ENCODE results near the gene SOX21.

Gene SOX21

GRCh38 chr13:94667190-94667589 is 45.2 kb downstream of the SOX21 start:
- H3K4me3 ChIP-seq (ENCODE audit: low read depth in 1 of 2, low read length in 1 of 2): no peak overlapping the region
- TF ChIP-seq CTCF (IDR thresholded peaks at IDR 0.05): no peak
- H3K36me3 ChIP-seq: no peaks in the 10 kb centered on the region
- no peaks in the 10 kb centered on the region for H3K9me3 ChIP-seq
- H3K27me3 ChIP-seq: peaks cover 34% of the 10 kb centered on the region
- no peak overlapping the region for H3K27ac ChIP-seq
- no peaks in the 10 kb centered on the region for H3K4me1 ChIP-seq (ENCODE audit: control insufficient read depth in 1 of 2, insufficient read depth in 1 of 2, low read depth in 1 of 2, low read length in 1 of 2)

DNA sequence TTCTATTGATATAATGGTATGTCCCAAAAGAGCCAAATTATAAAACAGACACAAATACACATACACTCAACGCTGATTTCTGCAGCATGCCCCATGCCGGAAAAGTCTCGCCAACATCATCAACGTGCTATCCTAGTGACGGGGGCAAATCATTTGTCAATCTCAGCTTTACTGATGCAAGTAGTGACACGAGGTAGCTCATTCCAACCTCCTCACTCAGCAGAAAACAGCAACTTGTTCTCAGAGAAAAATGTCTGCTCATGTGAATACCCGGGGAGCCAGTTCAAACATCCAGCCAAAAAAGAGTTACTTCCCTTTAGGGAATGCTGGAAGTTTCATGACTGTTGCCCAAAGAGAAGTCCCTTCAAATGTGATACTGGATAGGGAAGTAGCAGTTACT is 46.3 kb downstream of the SOX21 start:
- Histone ChIP-seq H3K4me1 (ENCODE audit: control insufficient read depth in 1 of 2, insufficient read depth in 1 of 2, low read depth in 1 of 2, low read length in 1 of 2) (no peaks in the 10 kb centered on the region), H3K9me3 (no peaks in the 10 kb centered on the region), H3K4me3 (ENCODE audit: low read depth in 1 of 2, low read length in 1 of 2) (no peak overlapping the region), H3K27me3 (peaks cover 45% of the 10 kb centered on the region), H3K27ac (no peak overlapping the region), H3K36me3 (no peaks in the 10 kb centered on the region)
- no peak for TF ChIP-seq CTCF (IDR thresholded peaks at IDR 0.05)

DNA sequence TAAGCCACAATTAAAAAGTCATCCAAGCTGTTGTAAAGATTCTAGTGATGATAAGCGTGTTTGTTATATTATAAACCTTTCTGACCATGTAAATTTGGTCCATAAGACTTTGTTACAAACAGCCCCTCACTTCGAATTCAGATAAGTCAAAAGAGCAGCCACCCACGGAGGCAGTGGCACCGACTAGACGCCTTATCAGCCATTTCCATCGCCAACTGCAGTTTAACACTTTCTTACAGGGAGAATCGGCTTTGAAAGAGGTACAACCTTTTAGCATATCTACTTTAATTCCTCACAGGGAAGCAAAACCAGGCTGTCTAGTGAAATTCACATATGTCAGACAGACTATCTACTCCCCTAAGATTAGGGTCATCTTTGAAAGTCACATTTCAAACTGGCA is 47.5 kb downstream of the SOX21 start:
- TF ChIP-seq CTCF (IDR thresholded peaks at IDR 0.05): no peak
- Histone ChIP-seq H3K36me3 (no peaks in the 10 kb centered on the region), H3K27ac (no peak overlapping the region), H3K4me1 (ENCODE audit: control insufficient read depth in 1 of 2, insufficient read depth in 1 of 2, low read depth in 1 of 2, low read length in 1 of 2) (no peaks in the 10 kb centered on the region), H3K4me3 (ENCODE audit: low read depth in 1 of 2, low read length in 1 of 2) (no peak overlapping the region), H3K27me3 (peaks cover 57% of the 10 kb centered on the region), H3K9me3 (no peaks in the 10 kb centered on the region)

- Histone ChIP-seq H3K4me3 (ENCODE audit: low read depth in 1 of 2, low read length in 1 of 2) (no peak overlapping the region), H3K4me1 (ENCODE audit: control insufficient read depth in 1 of 2, insufficient read depth in 1 of 2, low read depth in 1 of 2, low read length in 1 of 2) (no peaks in the 10 kb centered on the region), H3K27me3 (peaks cover 57% of the 10 kb centered on the region), H3K36me3 (no peaks in the 10 kb centered on the region), H3K9me3 (no peaks in the 10 kb centered on the region), H3K27ac (no peak overlapping the region)
- TF ChIP-seq CTCF (IDR thresholded peaks at IDR 0.05): no peak
Observed at GRCh38 chr13:94662274-94662945, 49.9 kb downstream of the SOX21 start.

GRCh38 chr13:94661406-94661805 is 50.9 kb downstream of the SOX21 start:
- Histone ChIP-seq H3K27me3 (peaks cover 57% of the 10 kb centered on the region), H3K27ac (no peak overlapping the region), H3K4me1 (ENCODE audit: control insufficient read depth in 1 of 2, insufficient read depth in 1 of 2, low read depth in 1 of 2, low read length in 1 of 2) (no peaks in the 10 kb centered on the region), H3K4me3 (ENCODE audit: low read depth in 1 of 2, low read length in 1 of 2) (no peak overlapping the region), H3K36me3 (no peaks in the 10 kb centered on the region), H3K9me3 (no peaks in the 10 kb centered on the region)
- TF ChIP-seq CTCF (IDR thresholded peaks at IDR 0.05): no peak

Data from neutrophil (primary cell).